Measurements from ENCODE around the gene CD36. TPM values are rescaled to one million over a fixed set of nuclear protein-coding genes. Genes with fewer than 3 reads are reported as not detected.

The CD36 gene
- total RNA-seq, 1 experiment from 2014 or later: 0.12 TPM

DNA sequence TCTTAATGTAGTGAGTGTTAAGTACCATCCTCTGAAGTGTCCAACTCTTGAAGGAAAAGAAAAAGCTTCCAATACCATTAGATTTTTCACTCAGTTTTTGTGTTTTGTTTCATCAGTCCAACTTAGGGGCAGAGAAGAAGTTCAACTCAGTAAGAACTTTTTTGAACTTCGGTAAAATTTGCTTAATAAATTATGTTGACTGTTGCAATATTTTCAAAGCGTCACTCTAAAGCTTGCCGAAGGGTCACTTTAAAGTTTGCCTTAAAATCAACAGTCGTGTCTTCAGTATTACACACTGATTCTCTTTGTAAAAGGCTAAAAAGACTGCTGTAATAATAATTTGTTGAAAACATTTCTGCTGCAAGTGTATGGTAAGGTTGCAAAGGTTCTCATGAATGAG lies 17.6 kb downstream of the CD36 start:
- H3K27me3 Mint-ChIP-seq (ENCODE audit: insufficient read depth, unreplicated experiment): no peaks in the 10 kb centered on the region
- no peaks in the 10 kb centered on the region for H3K9me3 Mint-ChIP-seq (ENCODE audit: unreplicated experiment)
- no TSS peak for BruUV-seq (replicated peaks)
- intact Hi-C loops (cut with micrococcal nuclease): loop anchor here (5.0 kb wide), 1 partner anchor 594 kb away; no protein-coding TSS in a partner anchor
- H3K27ac Mint-ChIP-seq (ENCODE audit: low read depth, unreplicated experiment): no peak overlapping the region
- no peak for TF ChIP-seq CTCF (IDR thresholded peaks at IDR 0.05; ENCODE audit: unreplicated experiment)
- peaks cover 5% of the 10 kb centered on the region for H3K36me3 Mint-ChIP-seq (ENCODE audit: insufficient read depth, unreplicated experiment)
- CTCF ChIA-PET: no interaction called here
- POLR2A ChIA-PET: no interaction called here
- no peak for DNase-seq (ENCODE audit: unreplicated experiment)
- H3K4me1 Mint-ChIP-seq (ENCODE audit: insufficient read depth, unreplicated experiment): no peaks in the 10 kb centered on the region
- H3K4me3 Mint-ChIP-seq (ENCODE audit: unreplicated experiment): no peak overlapping the region

DNA sequence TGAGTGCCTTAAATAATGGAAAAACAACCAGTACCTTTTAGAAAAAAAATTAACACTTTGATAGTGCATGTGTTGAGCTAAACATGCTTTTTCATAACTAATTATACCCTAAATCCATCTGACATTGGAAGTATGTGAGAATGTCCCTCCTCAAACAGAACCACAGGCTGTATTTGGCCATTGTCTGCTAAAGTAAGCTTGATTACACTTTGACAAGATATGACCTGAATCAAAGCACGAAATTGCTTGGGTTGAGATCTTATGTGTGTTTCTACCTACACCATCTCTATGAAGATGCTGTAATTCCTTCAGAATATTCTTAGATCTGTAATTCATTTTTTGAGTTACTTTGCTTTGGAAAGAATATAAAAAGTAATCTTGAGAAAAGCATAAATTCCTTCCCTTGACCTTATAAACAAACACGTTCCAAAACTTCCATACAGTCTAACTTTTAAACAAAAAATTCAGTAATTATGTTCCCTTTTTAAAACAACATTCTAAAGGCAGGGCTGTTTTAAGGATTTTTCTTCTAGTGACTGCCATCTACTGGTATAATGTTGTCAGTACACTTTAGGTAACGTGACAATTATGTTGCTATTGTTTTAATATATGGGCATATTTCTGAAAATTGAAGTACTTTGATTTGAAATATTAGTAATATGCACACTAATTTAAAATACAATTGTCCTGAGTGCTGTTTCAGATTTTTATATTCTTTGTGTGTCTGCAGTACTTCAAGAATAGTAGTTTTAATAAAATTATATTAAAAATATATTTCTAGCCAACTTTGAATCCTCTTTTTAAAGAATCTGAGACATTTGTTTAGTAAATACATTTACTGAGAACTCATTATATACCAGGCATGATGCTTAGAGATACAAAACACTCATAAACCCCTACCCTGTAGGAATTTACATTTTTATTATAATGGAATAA lies 20.9 kb downstream of the CD36 start:
- H3K4me1 Mint-ChIP-seq (ENCODE audit: insufficient read depth, unreplicated experiment): no peaks in the 10 kb centered on the region
- TF ChIP-seq CTCF (IDR thresholded peaks at IDR 0.05; ENCODE audit: unreplicated experiment): peak; percentile 45
- DNase-seq (ENCODE audit: unreplicated experiment): peak; percentile 56
- BruUV-seq (replicated peaks): no TSS peak
- no peaks in the 10 kb centered on the region for H3K9me3 Mint-ChIP-seq (ENCODE audit: unreplicated experiment)
- intact Hi-C loops (cut with micrococcal nuclease): loop anchor here (1.0 to 5.0 kb wide), 3 partner anchors 206 to 597 kb away; no protein-coding TSS in a partner anchor
- no peak overlapping the region for H3K4me3 Mint-ChIP-seq (ENCODE audit: unreplicated experiment)
- peaks cover 5% of the 10 kb centered on the region for H3K36me3 Mint-ChIP-seq (ENCODE audit: insufficient read depth, unreplicated experiment)
- no peak overlapping the region for H3K27ac Mint-ChIP-seq (ENCODE audit: low read depth, unreplicated experiment)
- ChIA-PET CTCF (interaction anchor here (0.6 to 1.7 kb wide), 26 partner anchors 9 to 238 kb away, joined by 3 to 50 read pairs (median 4); no protein-coding TSS in a partner anchor), POLR2A (interaction anchor here (0.6 to 1.0 kb wide), 4 partner anchors 117 to 232 kb away, joined by 3 to 5 read pairs (median 3); no protein-coding TSS in a partner anchor)
- H3K27me3 Mint-ChIP-seq (ENCODE audit: insufficient read depth, unreplicated experiment): no peaks in the 10 kb centered on the region

DNA sequence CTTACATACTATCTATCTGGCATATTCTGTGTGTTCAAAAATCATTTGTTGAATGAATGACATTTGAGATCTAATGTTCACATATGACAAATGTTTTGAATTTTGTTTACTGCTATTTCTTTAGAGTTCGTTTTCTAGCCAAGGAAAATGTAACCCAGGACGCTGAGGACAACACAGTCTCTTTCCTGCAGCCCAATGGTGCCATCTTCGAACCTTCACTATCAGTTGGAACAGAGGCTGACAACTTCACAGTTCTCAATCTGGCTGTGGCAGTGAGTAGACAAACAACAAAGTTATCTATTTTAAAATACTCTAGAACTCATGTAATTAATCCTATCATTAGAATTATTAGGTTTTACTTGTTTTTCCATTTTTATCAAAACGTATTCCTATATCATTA lies 22.5 kb downstream of the CD36 start:
- DNase-seq (ENCODE audit: unreplicated experiment): no peak
- no peaks in the 10 kb centered on the region for H3K27me3 Mint-ChIP-seq (ENCODE audit: insufficient read depth, unreplicated experiment)
- H3K4me3 Mint-ChIP-seq (ENCODE audit: unreplicated experiment): no peak overlapping the region
- no peaks in the 10 kb centered on the region for H3K9me3 Mint-ChIP-seq (ENCODE audit: unreplicated experiment)
- H3K4me1 Mint-ChIP-seq (ENCODE audit: insufficient read depth, unreplicated experiment): peaks cover 4% of the 10 kb centered on the region
- ChIA-PET POLR2A (interaction anchor here (1.0 kb wide), 1 partner anchor 258 kb away, joined by 3 read pairs; the partner anchor contains the start of gene SEMA3C), CTCF (interaction anchor here (0.6 to 4.7 kb wide), 3 partner anchors 113 to 360 kb away, joined by 3 to 77 read pairs (median 3); no protein-coding TSS in a partner anchor)
- no peak overlapping the region for H3K27ac Mint-ChIP-seq (ENCODE audit: low read depth, unreplicated experiment)
- BruUV-seq (replicated peaks): no TSS peak
- H3K36me3 Mint-ChIP-seq (ENCODE audit: insufficient read depth, unreplicated experiment): peaks cover 5% of the 10 kb centered on the region
- TF ChIP-seq CTCF (IDR thresholded peaks at IDR 0.05; ENCODE audit: unreplicated experiment): no peak
- intact Hi-C loops (cut with micrococcal nuclease): no loop called here

DNA sequence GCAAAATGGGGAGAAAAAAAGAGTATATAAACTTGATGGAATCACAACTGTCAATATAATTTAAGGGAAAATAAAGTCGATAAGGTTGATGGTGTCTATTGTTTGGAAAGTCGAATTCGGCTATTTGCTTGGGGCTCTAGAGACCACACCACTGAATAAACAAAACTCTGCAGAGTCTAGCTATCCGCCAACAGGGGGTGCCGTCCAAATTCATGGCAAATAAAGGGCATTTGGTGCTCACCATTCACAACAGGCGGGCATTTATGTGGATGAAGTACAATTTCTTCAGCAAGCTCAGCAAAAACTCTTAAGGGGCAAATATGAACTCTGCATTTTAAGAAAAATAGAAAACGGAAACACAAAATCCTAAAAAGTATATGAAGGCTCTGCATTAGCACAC lies 23.3 kb downstream of the CD36 start:
- no peak overlapping the region for H3K27ac Mint-ChIP-seq (ENCODE audit: low read depth, unreplicated experiment)
- no peaks in the 10 kb centered on the region for H3K27me3 Mint-ChIP-seq (ENCODE audit: insufficient read depth, unreplicated experiment)
- H3K36me3 Mint-ChIP-seq (ENCODE audit: insufficient read depth, unreplicated experiment): peaks cover 5% of the 10 kb centered on the region
- no peak overlapping the region for H3K4me3 Mint-ChIP-seq (ENCODE audit: unreplicated experiment)
- POLR2A ChIA-PET: interaction anchor here (0.6 to 1.3 kb wide), 4 partner anchors 163 to 257 kb away, joined by 3 to 4 read pairs (median 4); partner anchors contain the start of gene SEMA3C
- peaks cover 6% of the 10 kb centered on the region for H3K4me1 Mint-ChIP-seq (ENCODE audit: insufficient read depth, unreplicated experiment)
- CTCF ChIA-PET: interaction anchor here (0.6 to 5.6 kb wide), 9 partner anchors 11 to 360 kb away, joined by 3 to 77 read pairs (median 4); no protein-coding TSS in a partner anchor
- intact Hi-C loops (cut with micrococcal nuclease): no loop called here
- DNase-seq (ENCODE audit: unreplicated experiment): no peak
- TF ChIP-seq CTCF (IDR thresholded peaks at IDR 0.05; ENCODE audit: unreplicated experiment): peak; percentile 9
- H3K9me3 Mint-ChIP-seq (ENCODE audit: unreplicated experiment): no peaks in the 10 kb centered on the region
- no TSS peak for BruUV-seq (replicated peaks)

All from MCF 10A (cell line).